ENCODE results near the gene ATL2.
"Not testable (repeated sequence)": the region's sequence is repeated elsewhere in the genome, so short reads cannot be mapped to it uniquely, and the experiment has no call there.

The ATL2 gene

GRCh38 chr2:38417745-38418689, 40.9 kb upstream of the ATL2 start:
- no peak overlapping the region for H3K27ac ChIP-seq
- H3K4me3 ChIP-seq (ENCODE audit: low read depth, low read length): no peak overlapping the region
- H3K27me3 ChIP-seq (replicated peaks): peaks cover 6% of the 10 kb centered on the region
- TF ChIP-seq CTCF (IDR thresholded peaks at IDR 0.05; ENCODE audit: low read depth, low read length, missing control alignments): no peak
- no peak for DNase-seq
- no peaks in the 10 kb centered on the region for H3K36me3 ChIP-seq (replicated peaks)
- in situ Hi-C loops (cut with HindIII; ENCODE audit: low pct_ligation_motif_present, low sequenced_read_pairs): no loop called here

- Histone ChIP-seq H3K4me3 (ENCODE audit: low read depth, low read length) (no peak overlapping the region), H3K36me3 (replicated peaks) (no peaks in the 10 kb centered on the region), H3K27ac (no peak overlapping the region), H3K27me3 (replicated peaks) (peaks cover 6% of the 10 kb centered on the region)
- in situ Hi-C loops (cut with HindIII; ENCODE audit: low pct_ligation_motif_present, low sequenced_read_pairs): no loop called here
- TF ChIP-seq CTCF (IDR thresholded peaks at IDR 0.05; ENCODE audit: low read depth, low read length, missing control alignments): no peak
- no peak for DNase-seq
Observed at GRCh38 chr2:38416296-38417036, 39.4 kb upstream of the ATL2 start.

- no peak for TF ChIP-seq CTCF (IDR thresholded peaks at IDR 0.05; ENCODE audit: low read depth, low read length, missing control alignments)
- Histone ChIP-seq H3K36me3 (replicated peaks) (no peaks in the 10 kb centered on the region), H3K27ac (no peak overlapping the region), H3K4me3 (ENCODE audit: low read depth, low read length) (no peak overlapping the region), H3K27me3 (replicated peaks) (peaks cover 6% of the 10 kb centered on the region)
- in situ Hi-C loops (cut with HindIII; ENCODE audit: low pct_ligation_motif_present, low sequenced_read_pairs): no loop called here
- no peak for DNase-seq
Observed at GRCh38 chr2:38415728-38416291, 38.7 kb upstream of the ATL2 start.

- no peak for TF ChIP-seq CTCF (IDR thresholded peaks at IDR 0.05; ENCODE audit: low read depth, low read length, missing control alignments)
- Histone ChIP-seq H3K4me3 (ENCODE audit: low read depth, low read length) (no peak overlapping the region), H3K36me3 (replicated peaks) (no peaks in the 10 kb centered on the region), H3K27me3 (replicated peaks) (peaks cover 6% of the 10 kb centered on the region), H3K27ac (no peak overlapping the region)
- in situ Hi-C loops (cut with HindIII; ENCODE audit: low pct_ligation_motif_present, low sequenced_read_pairs): no loop called here
- no peak for DNase-seq
Observed at GRCh38 chr2:38415023-38415422, 38.0 kb upstream of the ATL2 start.

- H3K4me3 ChIP-seq (ENCODE audit: low read depth, low read length); H3K36me3 ChIP-seq (replicated peaks); in situ Hi-C loops (cut with HindIII; ENCODE audit: low pct_ligation_motif_present, low sequenced_read_pairs); DNase-seq; H3K27ac ChIP-seq; H3K27me3 ChIP-seq (replicated peaks): not testable (repeated sequence)
Observed at GRCh38 chr2:38412235-38412871, 35.3 kb upstream of the ATL2 start.
